MG63 (cell line): ENCODE data around the gene SH3PXD2A. TPM values are rescaled to one million over a fixed set of nuclear protein-coding genes. Genes with fewer than 3 reads are reported as not detected.

Experiments used
- DNase-seq: peaks from one replicate; pipeline ENCODE4 v3.0.0-alpha.2; 2020
- H3K27me3 ChIP-seq: fragments of 250-450 bp; sonication (Bioruptor Pico); 2 replicates; pipeline ENCODE4 v1.5.1; 2020; ENCODE audit warnings: mild to moderate bottlenecking, moderate library complexity
- H3K36me3 ChIP-seq: fragments of 250-450 bp; sonication (Bioruptor Pico); 2 replicates; pipeline ENCODE4 v1.5.1; 2020; ENCODE audit warnings: mild to moderate bottlenecking, moderate library complexity
- H3K4me3 ChIP-seq: fragments of 250-450 bp; sonication (Bioruptor Pico); 2 replicates; pipeline ENCODE4 v1.5.1; 2020; ENCODE audit warnings: mild to moderate bottlenecking, moderate library complexity
- H3K9me3 ChIP-seq: fragments of 250-450 bp; sonication (Bioruptor Pico); 2 replicates; pipeline ENCODE4 v1.5.1; 2020; ENCODE audit warnings: mild to moderate bottlenecking, moderate library complexity
- total RNA-seq: library from RNA; depleted of rRNA; stranded (reverse); fragments of >200 nt; shearing (Covaris generic); gene quantifications from 2 replicates; pipeline ENCODE4 v1.2.3, GENCODE V29; 2014; ENCODE audit warnings: low replicate concordance

The SH3PXD2A gene
- total RNA-seq, 1 experiment from 2014 or later, result 19.2 TPM

DNA sequence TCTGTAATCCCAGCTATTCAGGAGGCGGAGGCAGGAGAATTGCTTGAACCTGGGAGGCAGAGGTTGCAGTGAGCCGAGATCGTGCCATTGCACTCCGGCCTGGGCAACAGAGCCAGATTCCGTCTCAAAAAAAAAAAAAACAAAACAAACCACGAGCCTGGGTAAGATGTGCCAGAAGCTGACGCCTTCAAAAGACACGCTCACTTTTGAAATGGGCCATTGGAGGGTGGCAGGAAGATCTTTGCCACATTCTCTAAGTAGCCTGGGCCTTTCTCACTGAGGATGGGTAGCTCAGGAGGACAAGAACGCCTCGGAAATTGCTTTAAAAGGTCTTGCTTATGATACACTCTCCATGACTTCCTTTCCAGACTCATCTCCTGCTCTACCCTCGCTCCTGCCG lies 172.7 kb downstream of the SH3PXD2A start:
- no peak for DNase-seq
- no peaks in the 10 kb centered on the region for H3K9me3 ChIP-seq
- H3K36me3 ChIP-seq, result no peaks in the 10 kb centered on the region
- H3K27me3 ChIP-seq, result no peaks in the 10 kb centered on the region
- H3K4me3 ChIP-seq, result no peak overlapping the region

DNA sequence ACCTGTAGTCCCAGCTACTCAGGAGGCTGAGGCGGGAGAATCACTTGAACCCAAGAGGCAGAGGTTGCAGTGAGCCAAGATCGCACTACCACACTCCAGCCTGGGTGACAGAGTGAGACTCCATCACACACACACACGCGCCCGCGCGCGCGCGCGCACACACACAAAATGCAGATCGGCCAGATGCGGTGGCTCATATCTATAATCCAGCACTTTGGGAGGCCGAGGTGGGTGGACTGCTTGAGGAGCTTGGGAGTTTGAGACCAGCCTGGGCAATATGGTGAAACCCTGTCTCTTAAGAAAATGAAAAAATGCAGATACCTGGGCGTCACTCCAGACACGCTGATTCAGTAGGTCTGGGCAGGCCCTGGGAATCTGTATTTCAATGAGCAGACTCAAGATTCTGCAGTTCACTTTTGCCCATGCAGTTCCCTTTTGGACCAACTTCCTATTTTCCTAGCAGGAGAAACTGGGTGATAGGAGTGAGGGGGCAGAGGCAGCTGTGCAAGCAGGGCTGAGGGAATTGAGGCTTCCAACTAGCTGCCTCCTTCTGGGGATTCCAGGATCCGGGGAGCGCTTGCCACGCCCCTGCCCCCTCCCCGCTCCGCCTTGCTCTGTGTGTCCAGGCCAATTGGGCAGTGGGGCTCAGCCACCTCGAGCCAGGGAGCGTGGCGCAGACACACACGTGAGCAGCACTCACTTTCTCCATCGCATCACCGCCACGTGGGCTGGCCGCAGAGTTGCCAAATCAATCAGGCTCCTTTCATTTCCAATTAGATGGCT lies 173.6 kb downstream of the SH3PXD2A start:
- Histone ChIP-seq H3K9me3 (no peaks in the 10 kb centered on the region), H3K36me3 (no peaks in the 10 kb centered on the region), H3K4me3 (no peak overlapping the region), H3K27me3 (no peaks in the 10 kb centered on the region)
- no peak for DNase-seq

DNA sequence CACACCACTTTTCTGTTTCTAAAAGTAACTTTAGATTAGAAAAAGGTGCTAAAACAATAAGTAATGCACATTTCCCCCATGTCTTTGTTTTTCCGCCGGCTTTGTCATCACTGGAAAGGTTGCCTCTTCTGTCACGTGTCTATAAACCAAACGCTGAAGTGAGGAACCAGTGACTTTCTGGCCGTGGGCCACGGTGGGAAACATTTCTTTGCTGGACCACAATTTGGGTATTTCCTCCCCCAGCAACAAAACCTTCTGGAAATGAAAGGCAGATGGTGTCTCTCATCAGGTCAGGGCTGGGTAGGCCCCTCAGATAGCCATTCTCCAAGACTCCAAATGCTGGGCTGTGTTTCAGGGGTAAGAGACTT lies 174.5 kb downstream of the SH3PXD2A start:
- DNase-seq, result no peak
- no peaks in the 10 kb centered on the region for H3K27me3 ChIP-seq
- H3K36me3 ChIP-seq, result no peaks in the 10 kb centered on the region
- H3K4me3 ChIP-seq, result no peak overlapping the region
- H3K9me3 ChIP-seq, result no peaks in the 10 kb centered on the region

DNA sequence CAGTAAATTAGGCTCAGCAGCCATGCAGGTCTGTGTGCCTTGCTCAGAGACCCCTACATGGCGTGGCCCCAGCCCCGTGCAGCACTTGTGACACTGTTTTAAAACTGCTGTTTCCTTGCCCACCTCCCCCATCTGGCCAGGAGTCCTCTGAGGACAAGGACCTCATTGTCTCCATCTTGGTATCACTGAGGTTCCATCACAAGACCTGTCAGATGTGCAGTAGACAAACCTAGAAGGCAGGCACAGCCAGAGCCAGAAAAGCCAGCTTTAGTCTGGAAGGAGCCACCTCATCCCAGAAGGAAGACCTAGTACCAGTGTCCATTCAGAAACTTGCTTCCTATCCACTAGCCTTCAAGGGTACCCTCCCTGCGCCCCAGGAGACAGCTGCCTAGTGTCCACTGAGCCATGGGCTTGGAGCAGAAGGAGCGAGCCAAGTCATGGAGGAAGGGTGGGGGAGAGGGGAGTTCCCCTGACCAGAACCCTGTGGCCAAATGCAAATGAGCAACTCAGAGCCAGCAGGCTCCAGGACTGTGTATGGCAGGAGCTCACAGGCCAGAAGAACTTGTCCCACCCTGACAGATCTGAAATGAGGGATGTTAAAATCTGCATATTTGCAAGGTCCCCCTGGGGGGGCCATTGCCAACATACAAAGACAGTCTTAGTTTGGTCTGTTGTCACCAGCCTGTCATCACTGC lies 176.1 kb downstream of the SH3PXD2A start:
- Histone ChIP-seq H3K27me3 (no peaks in the 10 kb centered on the region), H3K9me3 (no peaks in the 10 kb centered on the region), H3K36me3 (no peaks in the 10 kb centered on the region), H3K4me3 (no peak overlapping the region)
- no peak for DNase-seq

DNA sequence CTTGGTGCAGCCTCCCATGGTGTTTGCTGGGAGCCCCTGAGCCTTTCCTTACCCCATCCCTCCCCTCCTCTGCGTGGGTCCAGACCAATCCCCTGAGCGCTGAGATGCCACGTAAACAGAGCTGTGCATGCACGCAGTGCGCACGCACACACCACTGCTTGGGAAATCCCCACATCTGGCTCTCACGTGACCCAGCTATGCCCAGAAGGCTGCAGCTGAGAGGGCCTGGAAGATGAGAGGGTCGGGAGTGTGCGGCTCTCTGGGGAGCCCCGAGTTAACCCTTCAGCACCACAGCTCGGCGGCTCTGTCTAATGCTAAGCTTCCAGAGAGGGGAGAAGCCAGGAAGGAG lies 177.2 kb downstream of the SH3PXD2A start:
- DNase-seq, result no peak
- H3K27me3 ChIP-seq, result no peaks in the 10 kb centered on the region
- no peak overlapping the region for H3K4me3 ChIP-seq
- no peaks in the 10 kb centered on the region for H3K9me3 ChIP-seq
- no peaks in the 10 kb centered on the region for H3K36me3 ChIP-seq

DNA sequence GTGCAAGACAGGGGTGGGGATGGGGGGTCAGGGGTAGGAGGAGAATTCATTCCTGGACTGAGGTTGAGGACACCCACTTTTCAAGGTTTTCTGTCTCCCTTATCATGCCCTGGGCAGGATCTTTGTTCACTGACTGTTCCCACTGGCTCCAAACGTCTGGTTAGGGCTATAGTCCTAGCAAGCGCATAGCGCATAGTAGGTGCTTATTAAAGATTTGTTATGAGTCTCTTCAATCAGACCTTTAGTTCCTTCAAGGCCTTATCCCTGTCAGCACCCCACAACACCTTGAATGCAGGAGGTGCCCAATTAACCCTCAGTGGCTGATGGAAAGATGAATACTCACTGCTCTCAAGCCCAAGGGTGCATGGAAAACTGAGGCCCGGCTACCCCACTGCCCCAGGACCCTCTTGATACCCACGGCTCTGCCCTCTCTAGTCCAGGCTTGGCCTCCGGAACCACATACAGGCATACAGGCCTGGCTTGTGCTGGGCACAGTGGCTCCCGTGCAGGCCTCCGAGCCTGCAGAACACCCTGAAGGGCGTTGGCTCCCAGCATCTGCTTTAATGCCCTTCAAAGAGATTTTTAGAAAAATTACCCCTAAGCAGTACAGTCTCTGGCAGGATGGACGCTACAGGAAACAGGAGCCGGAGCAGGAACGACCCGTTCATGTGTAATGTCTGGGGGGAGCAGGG lies 177.7 kb downstream of the SH3PXD2A start:
- no peaks in the 10 kb centered on the region for H3K27me3 ChIP-seq
- H3K9me3 ChIP-seq, result no peaks in the 10 kb centered on the region
- no peaks in the 10 kb centered on the region for H3K36me3 ChIP-seq
- DNase-seq, result no peak
- no peak overlapping the region for H3K4me3 ChIP-seq

DNA sequence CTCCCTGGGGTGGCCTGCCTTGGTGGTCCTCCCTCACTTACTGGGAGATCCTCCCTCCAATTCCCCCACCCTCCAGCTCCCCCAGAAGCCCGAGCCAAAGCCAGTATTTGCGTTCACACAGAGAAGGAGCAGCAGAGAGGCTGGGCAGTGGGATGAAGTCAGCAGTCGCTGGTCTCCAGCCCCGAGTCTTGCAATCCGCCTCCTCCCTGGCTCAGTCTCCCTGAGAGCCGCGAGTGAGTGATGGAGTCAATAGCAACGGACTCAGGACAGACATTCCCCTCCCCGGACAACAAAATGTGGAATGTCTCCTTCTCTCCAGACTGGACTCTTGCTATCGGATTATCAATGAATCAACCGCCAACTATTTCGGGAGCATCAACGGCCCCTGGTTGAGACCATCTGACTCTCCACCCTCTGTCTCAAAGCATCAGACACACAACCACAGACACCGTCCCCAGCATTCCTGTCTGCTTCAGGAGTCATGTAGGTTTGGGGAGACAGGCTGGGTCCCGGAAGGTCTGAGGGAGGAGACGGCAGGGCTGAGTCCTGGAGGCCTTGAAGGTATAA lies 178.4 kb downstream of the SH3PXD2A start:
- H3K9me3 ChIP-seq, result no peaks in the 10 kb centered on the region
- no peak for DNase-seq
- H3K36me3 ChIP-seq, result no peaks in the 10 kb centered on the region
- no peak overlapping the region for H3K4me3 ChIP-seq
- no peaks in the 10 kb centered on the region for H3K27me3 ChIP-seq

DNA sequence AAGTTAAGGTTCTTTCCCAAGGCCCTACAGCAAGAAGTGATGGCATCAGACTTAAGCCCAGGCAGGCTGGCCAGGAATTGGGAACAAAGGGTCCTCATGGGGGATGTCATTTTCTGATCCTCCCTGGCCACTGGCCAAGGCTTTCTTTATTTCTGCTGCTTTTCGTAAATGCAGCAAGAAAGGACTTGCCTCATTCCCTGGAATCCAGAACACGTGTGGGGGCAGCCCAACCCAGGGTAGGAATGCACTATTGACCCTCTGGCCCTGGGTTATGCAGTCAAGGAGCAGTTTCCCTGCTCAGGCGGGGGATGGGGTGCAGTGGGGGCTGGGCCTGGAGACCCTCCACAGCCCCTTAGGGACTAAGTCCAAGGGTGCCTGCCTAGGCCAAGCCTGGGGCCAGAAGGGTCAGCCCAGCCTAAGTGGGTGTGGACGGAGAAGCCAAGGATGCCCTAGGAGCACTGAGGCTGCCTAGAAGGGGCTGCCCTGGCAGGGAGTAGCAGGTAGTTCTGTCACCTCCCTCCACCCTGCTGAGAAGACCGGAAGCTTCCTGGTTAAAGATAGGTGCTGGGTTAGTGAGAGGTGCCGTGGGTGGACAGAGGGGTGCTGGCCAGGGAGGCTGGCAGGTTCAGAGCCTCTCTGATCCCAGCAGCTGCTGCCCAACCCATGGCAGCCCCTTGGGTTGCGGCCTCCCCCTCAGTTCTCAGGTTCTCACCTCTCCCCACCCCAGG lies 179.2 kb downstream of the SH3PXD2A start:
- no peaks in the 10 kb centered on the region for H3K36me3 ChIP-seq
- DNase-seq, result no peak
- no peak overlapping the region for H3K4me3 ChIP-seq
- H3K27me3 ChIP-seq, result no peaks in the 10 kb centered on the region
- H3K9me3 ChIP-seq, result no peaks in the 10 kb centered on the region

DNA sequence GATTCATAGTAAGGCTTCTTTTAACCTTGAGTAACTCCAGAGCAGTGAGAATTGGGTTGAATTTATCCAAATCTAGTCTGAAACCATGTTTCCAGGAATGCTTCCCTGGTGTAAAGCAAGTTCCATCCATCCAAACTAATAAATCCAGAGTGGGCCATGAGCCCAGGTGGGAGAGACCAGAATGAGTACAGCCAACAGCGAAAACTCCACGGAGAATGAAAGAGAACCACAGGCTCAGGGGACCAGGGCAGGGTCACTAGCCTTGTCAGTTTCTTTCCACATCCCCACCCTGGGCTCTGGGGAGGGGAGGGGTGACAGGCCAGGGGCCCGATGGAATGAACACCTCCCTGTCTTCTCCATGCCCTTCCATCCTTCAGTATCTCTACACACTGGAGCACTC lies 181.8 kb downstream of the SH3PXD2A start:
- Histone ChIP-seq H3K36me3 (no peaks in the 10 kb centered on the region), H3K27me3 (no peaks in the 10 kb centered on the region), H3K9me3 (no peaks in the 10 kb centered on the region), H3K4me3 (no peak overlapping the region)
- DNase-seq, result no peak

DNA sequence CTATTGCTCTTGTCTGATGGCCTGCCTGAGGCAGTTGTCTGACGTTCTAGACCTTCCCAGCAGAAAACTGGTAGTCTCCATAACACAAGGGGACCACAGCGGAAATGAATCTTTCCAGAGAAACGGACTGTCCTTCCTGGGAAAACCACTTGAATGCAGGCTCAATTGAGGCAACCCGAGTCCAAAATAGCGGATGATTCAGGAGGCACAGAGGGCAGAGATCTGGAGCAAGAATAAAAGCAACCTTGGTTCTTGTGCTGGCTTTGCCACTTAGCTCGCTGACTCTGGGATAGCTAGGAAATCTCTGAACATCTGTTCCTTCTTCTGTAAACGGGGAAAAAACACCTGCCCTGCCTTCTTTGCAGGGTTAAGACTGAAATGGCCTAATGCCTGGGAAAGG lies 183.0 kb downstream of the SH3PXD2A start:
- no peaks in the 10 kb centered on the region for H3K9me3 ChIP-seq
- no peaks in the 10 kb centered on the region for H3K27me3 ChIP-seq
- no peaks in the 10 kb centered on the region for H3K36me3 ChIP-seq
- H3K4me3 ChIP-seq, result no peak overlapping the region
- DNase-seq, result no peak

DNA sequence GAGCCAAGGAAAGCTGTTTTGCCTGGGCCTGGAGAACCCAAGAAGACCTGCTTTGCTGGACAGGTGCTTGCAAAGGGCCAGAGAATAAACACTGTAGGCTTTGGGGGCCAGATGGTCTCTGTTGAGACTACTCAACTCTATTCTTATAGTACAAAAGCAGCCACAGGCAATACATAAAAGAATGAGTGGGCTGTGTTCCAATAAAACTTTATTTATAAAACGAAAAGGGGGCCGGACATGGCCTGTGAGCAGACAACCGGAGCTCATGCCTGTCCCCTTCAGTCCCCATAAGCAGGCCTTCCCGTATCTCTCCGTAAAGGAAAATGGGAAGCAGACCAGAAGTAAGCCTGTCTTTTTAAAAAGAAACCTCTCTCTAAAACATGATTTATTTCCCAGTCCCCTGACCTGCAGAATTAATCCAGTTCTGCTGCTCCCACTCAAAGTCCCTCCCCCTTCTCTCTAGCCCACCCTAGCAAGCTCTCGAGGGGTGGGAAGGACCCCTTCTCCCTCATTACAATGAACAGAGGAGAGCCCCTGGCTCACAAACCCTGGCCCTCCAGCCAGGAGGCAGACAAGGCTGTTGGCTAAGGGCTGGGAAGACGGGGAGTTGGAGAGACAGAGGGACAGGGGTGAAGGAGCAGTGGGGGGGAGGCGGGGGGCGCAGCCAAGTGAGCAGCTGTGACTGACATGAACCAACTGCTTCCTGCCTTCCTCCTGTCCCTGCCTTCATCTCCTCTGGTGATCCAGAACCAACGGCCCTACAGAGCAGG lies 184.1 kb downstream of the SH3PXD2A start:
- Histone ChIP-seq H3K4me3 (no peak overlapping the region), H3K27me3 (no peaks in the 10 kb centered on the region), H3K36me3 (no peaks in the 10 kb centered on the region), H3K9me3 (no peaks in the 10 kb centered on the region)
- no peak for DNase-seq

DNA sequence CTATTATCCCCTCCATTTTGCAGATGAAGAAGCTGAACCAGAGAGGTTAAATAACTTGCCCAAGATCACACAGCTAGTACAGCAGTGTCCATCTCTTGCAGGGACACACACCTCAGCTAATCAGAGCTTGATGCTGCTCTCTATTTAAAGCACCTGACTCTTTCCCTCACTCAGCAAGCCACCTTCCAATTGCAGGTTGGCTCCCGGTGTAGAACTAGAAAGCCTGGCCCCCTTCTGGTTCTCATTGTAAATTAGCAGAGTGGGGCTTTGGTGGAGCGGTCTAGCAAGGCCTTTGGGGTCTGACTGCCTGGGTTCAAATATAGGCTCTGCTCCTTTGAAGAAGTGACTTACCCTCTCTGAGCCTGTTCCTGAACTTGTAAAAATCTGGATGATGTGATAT lies 185.4 kb downstream of the SH3PXD2A start:
- Histone ChIP-seq H3K36me3 (no peaks in the 10 kb centered on the region), H3K9me3 (no peaks in the 10 kb centered on the region), H3K4me3 (no peak overlapping the region), H3K27me3 (no peaks in the 10 kb centered on the region)
- DNase-seq, result no peak

DNA sequence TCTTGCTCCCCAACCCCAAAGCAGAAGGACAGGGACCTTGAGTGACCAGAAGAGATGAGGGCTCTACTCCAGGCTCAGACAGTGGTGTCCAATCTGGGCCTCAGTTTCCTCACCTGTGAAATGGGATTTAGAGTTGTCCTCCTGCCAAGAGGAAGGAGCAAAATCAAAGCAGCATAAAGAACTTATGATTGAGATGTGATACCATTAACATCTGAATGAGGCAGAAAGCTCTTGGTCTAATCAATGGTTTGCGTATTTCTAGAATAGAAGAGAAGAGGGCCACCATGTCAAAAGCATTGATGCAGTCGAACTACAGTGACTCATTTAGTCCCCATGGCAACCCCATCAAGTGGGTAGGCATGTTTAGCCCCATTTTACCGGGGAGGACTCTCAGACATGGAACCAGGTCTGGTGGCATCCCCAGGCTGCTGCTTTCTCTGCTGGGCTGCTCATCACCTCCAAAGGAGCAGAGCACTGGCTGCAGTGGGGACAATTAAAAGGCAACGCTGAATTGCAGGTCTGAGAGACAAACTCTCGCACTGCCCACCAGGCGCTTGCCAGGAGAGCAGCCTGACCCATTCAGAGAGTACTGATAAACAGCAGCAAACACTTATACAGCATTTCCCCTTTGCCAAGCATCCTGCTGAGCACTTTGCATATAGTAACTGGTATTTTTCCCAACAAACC lies 186.0 kb downstream of the SH3PXD2A start:
- Histone ChIP-seq H3K27me3 (no peaks in the 10 kb centered on the region), H3K36me3 (no peaks in the 10 kb centered on the region), H3K9me3 (no peaks in the 10 kb centered on the region), H3K4me3 (no peak overlapping the region)
- no peak for DNase-seq

DNA sequence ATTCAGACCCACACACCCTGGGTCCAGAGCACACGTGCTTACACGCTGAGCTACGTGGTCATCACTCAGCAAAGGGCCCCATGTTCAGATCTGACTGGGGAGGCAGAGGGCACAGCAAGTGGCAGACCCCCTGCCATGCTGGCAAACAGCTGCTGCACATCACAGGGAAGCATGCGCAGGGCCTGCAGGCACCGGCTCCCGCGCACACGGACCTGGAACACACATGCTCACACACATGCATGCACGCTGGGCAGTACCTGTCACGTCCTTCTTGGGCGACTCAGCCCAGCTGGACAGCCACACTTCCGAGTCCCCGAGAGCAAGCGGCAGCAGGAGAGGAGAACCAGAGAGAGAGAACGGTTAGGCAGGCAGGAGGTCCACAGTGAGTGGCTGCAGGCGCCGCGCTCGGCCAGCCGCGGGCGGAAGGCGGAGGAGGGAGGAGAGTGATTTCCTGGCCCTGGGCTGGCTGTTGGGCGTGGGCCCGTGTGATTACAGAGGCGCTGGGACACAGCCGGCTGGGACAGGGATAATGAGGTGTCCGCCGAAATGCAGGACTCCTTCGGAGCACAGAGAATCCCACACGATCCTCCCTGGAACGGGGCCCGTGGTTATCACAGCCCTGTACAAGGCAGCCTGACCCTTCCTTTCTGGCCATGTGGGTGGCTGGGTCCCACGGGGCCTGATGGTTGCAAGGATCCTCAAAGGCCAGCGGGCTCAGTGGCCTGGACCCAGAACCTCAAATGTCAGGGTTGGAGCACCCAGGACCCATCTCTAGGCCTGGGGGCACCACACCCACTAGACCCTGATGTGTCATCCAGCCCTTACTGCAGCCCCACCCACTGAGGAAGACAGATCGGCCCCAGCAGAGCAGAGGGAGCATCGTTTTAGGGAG lies 186.8 kb downstream of the SH3PXD2A start:
- no peaks in the 10 kb centered on the region for H3K27me3 ChIP-seq
- H3K4me3 ChIP-seq, result no peak overlapping the region
- no peak for DNase-seq
- H3K36me3 ChIP-seq, result no peaks in the 10 kb centered on the region
- no peaks in the 10 kb centered on the region for H3K9me3 ChIP-seq

DNA sequence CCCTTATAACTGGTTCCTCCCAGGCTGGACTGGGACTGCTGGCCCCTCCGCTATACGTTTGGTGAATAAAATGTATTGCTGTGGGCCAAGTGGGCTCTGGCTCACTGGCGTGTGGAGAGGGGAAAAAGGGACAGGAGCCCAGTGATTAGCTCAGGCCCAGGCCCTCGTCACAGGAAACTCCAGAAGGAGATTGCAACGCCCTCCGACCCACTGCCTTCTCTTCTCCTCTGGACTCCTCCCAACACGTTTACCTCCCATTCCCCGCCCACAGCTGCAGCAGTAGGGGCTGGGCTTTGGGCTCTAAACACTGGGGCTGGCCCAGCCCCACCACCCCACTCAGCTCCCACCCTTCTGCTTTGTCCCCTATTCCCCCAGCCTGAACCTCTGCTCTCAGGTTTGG lies 188.0 kb downstream of the SH3PXD2A start:
- Histone ChIP-seq H3K36me3 (no peaks in the 10 kb centered on the region), H3K9me3 (no peaks in the 10 kb centered on the region), H3K27me3 (no peaks in the 10 kb centered on the region), H3K4me3 (no peak overlapping the region)
- no peak for DNase-seq
